HCT116 (cell line): Measurements from ENCODE around the gene CASP7. TPM values are rescaled to one million over a fixed set of nuclear protein-coding genes. Genes with fewer than 3 reads are reported as not detected.

Experiments
- ATAC-seq: fragments of 200-7000 bp; cut with Tn5 transposase; 2 replicates; pipeline ENCODE4 v1.9.1; 2020; ENCODE audit warnings: mild to moderate bottlenecking, moderate library complexity
- BruUV-seq: library from RNA; stranded (reverse); fragments of 400-500 nt; replicated peaks from 2 replicates; lab custom pipeline; 2021; lab: Mats Ljungman, UMichigan
- CTCF ChIA-PET: fragments of 300-600 bp; sonication (Branson Sonifier 250); formaldehyde crosslinking; loops from one replicate; lab custom pipeline; 2021; ENCODE audit warnings: antibody characterized with exemption; lab: Charles Lee
- POLR2A ChIA-PET: fragments of 300-600, 350-600 bp; sonication (Branson Sonifier 250); formaldehyde crosslinking; loops from one replicate; lab custom pipeline; 2021; ENCODE audit warnings: antibody characterized with exemption; lab: Charles Lee
- RAD21 ChIA-PET, 2 experiments: fragments of 300-600 bp; sonication (Branson Sonifier 250); formaldehyde crosslinking; loops; one replicate each; lab custom pipeline; 2023; ENCODE audit warnings: low total read pairs in 2 of 2; ENCODE audit not compliant: uncharacterized antibody in 2 of 2, unreplicated experiment in 2 of 2, low non-redundant PET in 1 of 2; lab: Charles Lee
- DNase-seq: peaks from one replicate; pipeline ENCODE4 v3.0.0-alpha.2; 2010; ENCODE audit warnings: low read depth, low spot score
- H2AFZ ChIP-seq: fragments of 200-600 bp; shearing (Covaris generic), sonication (generic); 2 replicates; pipeline ENCODE4 v1.6.1; 2017; ENCODE audit warnings: low read depth, mixed run types, mixed read lengths, antibody characterized with exemption, low read length; ENCODE audit not compliant: poor library complexity, severe bottlenecking
- H3K27ac ChIP-seq: 2 replicates; pipeline ENCODE4 v1.5.1; 2012; ENCODE audit warnings: low read depth, low read length
- H3K27me3 ChIP-seq: fragments of 200-600 bp; sonication (generic); 2 replicates; pipeline ENCODE4 v1.6.1; 2016; ENCODE audit warnings: mixed run types, low read length, mixed read lengths; ENCODE audit not compliant: insufficient read depth
- H3K36me3 ChIP-seq, 2 experiments: fragments of 200-500 bp in 1 of 2; fragments of 200-600 bp in 1 of 2; sonication (Bioruptor generic) in 1 of 2; sonication (generic) in 1 of 2; 2 replicates each; pipeline versions ENCODE4 v1.5.1 to v1.6.1; 2014 to 2016; ENCODE audit warnings: low read length in 2 of 2, inconsistent platforms in 1 of 2, mixed read lengths in 1 of 2, mixed run types in 1 of 2; ENCODE audit not compliant: insufficient read depth in 2 of 2, control insufficient read depth in 1 of 2
- H3K4me1 ChIP-seq, 2 experiments: fragments of 200-600 bp in 1 of 2; sonication (generic) in 1 of 2; 2 replicates each; pipeline versions ENCODE4 v1.5.1 to v1.6.1; 2012 to 2017; ENCODE audit warnings: low read length in 2 of 2, inconsistent platforms in 1 of 2, mild to moderate bottlenecking in 1 of 2, mixed read lengths in 1 of 2, mixed run types in 1 of 2, moderate library complexity in 1 of 2; ENCODE audit not compliant: insufficient read depth in 2 of 2, control insufficient read depth in 1 of 2
- H3K4me2 ChIP-seq: fragments of 200-600 bp; sonication (generic); 2 replicates; pipeline ENCODE4 v1.6.1; 2017; ENCODE audit warnings: mixed run types, low read length, mixed read lengths
- H3K4me3 ChIP-seq, 2 experiments: fragments of 200-600 bp in 1 of 2; sonication (generic) in 1 of 2; replicated peaks in 1 of 2; 2 replicates each; pipeline ENCODE4 v1.5.1; 2011 to 2016; ENCODE audit warnings: low read length in 2 of 2, control low read depth in 1 of 2, low read depth in 1 of 2, mild to moderate bottlenecking in 1 of 2, mixed read lengths in 1 of 2, mixed run types in 1 of 2
- H3K79me2 ChIP-seq: fragments of 200-600 bp; sonication (generic); 2 replicates; pipeline ENCODE4 v1.6.1; 2017; ENCODE audit warnings: mild to moderate bottlenecking, mixed run types, low read length, moderate library complexity, mixed read lengths; ENCODE audit not compliant: insufficient read depth
- H3K9ac ChIP-seq: fragments of 200-600 bp; sonication (generic); 2 replicates; pipeline ENCODE4 v1.6.1; 2016; ENCODE audit warnings: low read length, mixed read lengths
- H3K9me2 ChIP-seq: fragments of 200-600 bp; sonication (generic), shearing (Covaris generic); 2 replicates; pipeline ENCODE4 v1.6.1; 2017; ENCODE audit warnings: mixed run types, mild to moderate bottlenecking, moderate library complexity; ENCODE audit not compliant: insufficient read depth
- H3K9me3 ChIP-seq, 2 experiments: fragments of 200-500 bp in 1 of 2; fragments of 200-600 bp in 1 of 2; sonication (Bioruptor generic) in 1 of 2; sonication (generic) in 1 of 2; 2 replicates each; pipeline ENCODE4 v1.6.1; 2014 to 2017; ENCODE audit warnings: low read length in 2 of 2, mixed read lengths in 2 of 2, inconsistent platforms in 1 of 2, low read depth in 1 of 2, mild to moderate bottlenecking in 1 of 2, mixed run types in 1 of 2, moderate library complexity in 1 of 2; ENCODE audit not compliant: control insufficient read depth in 1 of 2, insufficient read depth in 1 of 2
- H4K20me1 ChIP-seq: fragments of 200-600 bp; sonication (generic), shearing (Covaris generic); 2 replicates; pipeline ENCODE4 v1.6.1; 2017; ENCODE audit warnings: mixed run types, mild to moderate bottlenecking, moderate library complexity; ENCODE audit not compliant: insufficient read depth
- ATF3 ChIP-seq: IDR thresholded peaks from 2 replicates; pipeline ENCODE4 v1.6.1; 2012
- CBX3 ChIP-seq: IDR thresholded peaks from 2 replicates; pipeline ENCODE4 v1.6.1; 2012; ENCODE audit warnings: low read depth
- CTCF ChIP-seq, 3 experiments: fragments of 200-600 bp in 1 of 3; sonication (generic) in 1 of 3; IDR thresholded peaks in 2 of 3; conservative IDR thresholded peaks in 1 of 3; 2 replicates each; pipeline ENCODE4 v1.5.1; 2012 to 2017; ENCODE audit warnings: low read depth in 2 of 3, low read length in 2 of 3, antibody characterized with exemption in 1 of 3, borderline replicate concordance in 1 of 3, control low read depth in 1 of 3, mild to moderate bottlenecking in 1 of 3, mixed read lengths in 1 of 3, mixed run types in 1 of 3, moderate library complexity in 1 of 3; ENCODE audit not compliant: insufficient read depth in 1 of 3
- EZH2phosphoT487 ChIP-seq: fragments of 200-600 bp; IDR thresholded peaks from 2 replicates; pipeline ENCODE4 v1.6.1; 2018; ENCODE audit warnings: antibody characterized with exemption, borderline replicate concordance
- FOSL1 ChIP-seq: IDR thresholded peaks from 2 replicates; pipeline ENCODE4 v1.6.1; 2012; ENCODE audit warnings: low read depth
- POLR2AphosphoS5 ChIP-seq: IDR thresholded peaks from 2 replicates; pipeline ENCODE4 v1.6.1; 2011; ENCODE audit warnings: mild to moderate bottlenecking, low read depth, low read length, moderate library complexity
- RAD21 ChIP-seq: IDR thresholded peaks from 2 replicates; pipeline ENCODE4 v1.6.1; 2012; ENCODE audit warnings: low read depth, mild to moderate bottlenecking
- SRF ChIP-seq: IDR thresholded peaks from 2 replicates; pipeline ENCODE4 v1.6.1; 2012; ENCODE audit warnings: low read depth
- YY1 ChIP-seq: IDR thresholded peaks from 2 replicates; pipeline ENCODE4 v1.6.1; 2011; ENCODE audit warnings: low read length, low read depth, moderate library complexity, mild to moderate bottlenecking; ENCODE audit not compliant: insufficient replicate concordance; ENCODE audit errors: extremely low read depth
- ZBTB33 ChIP-seq: IDR thresholded peaks from 2 replicates; pipeline ENCODE4 v1.6.1; 2011; ENCODE audit warnings: mild to moderate bottlenecking, low read length, moderate library complexity; ENCODE audit not compliant: insufficient replicate concordance; ENCODE audit errors: extremely low read depth
- ZNF274 ChIP-seq: fragments of 200-500 bp; sonication (Bioruptor generic); IDR thresholded peaks from 2 replicates; pipeline ENCODE4 v1.6.1; 2014; ENCODE audit warnings: mild to moderate bottlenecking, low read depth, low read length, inconsistent platforms
- intact Hi-C: fragments of 100-400 bp; cut with micrococcal nuclease; formaldehyde crosslinking; loops from 2 replicates; pipeline ENCODE4 v1.10.0; 2022
- total RNA-seq: library from RNA; stranded (reverse); gene quantifications from one replicate; pipeline ENCODE4 v1.2.1, GENCODE V29; 2021; ENCODE audit not compliant: unreplicated experiment

CASP7 gene
- total RNA-seq, 1 experiment from 2014 or later: 30.5 TPM

- ChIA-PET POLR2A (no interaction called here), RAD21 (no interaction called here), CTCF (no interaction called here)
- intact Hi-C loops: no loop called here
- Histone ChIP-seq H3K9ac (no peak overlapping the region), H3K27me3 (no peaks in the 10 kb centered on the region)
- no TSS peak for BruUV-seq
- no peak for TF ChIP-seq CBX3
- TF ChIP-seq, all 23 proteins: peak for 0
- Histone ChIP-seq H3K27ac (no peak overlapping the region), H4K20me1 (no peaks in the 10 kb centered on the region), H2AFZ (no peak overlapping the region), H3K79me2 (peaks cover 90% of the 10 kb centered on the region), H3K4me3 (no peak overlapping the region), H3K9me2 (no peaks in the 10 kb centered on the region), H3K36me3 (peaks cover 0 to 10% of the 10 kb centered on the region in 2 experiments; a peak in 2 of 4 replicates), H3K4me1 (no peaks in the 10 kb centered on the region), H3K9me3 (peaks cover 11 to 18% of the 10 kb centered on the region in 2 experiments; a peak in 3 of 4 replicates), H3K4me2 (no peak overlapping the region)
- DNase-seq (no peak), ATAC-seq (no peak)
These were observed 9.9 kb downstream of the CASP7 start for GRCh38 chr10:113689574-113689973.

- Histone ChIP-seq H3K36me3 (peaks cover 0 to 10% of the 10 kb centered on the region in 2 experiments; a peak in 2 of 4 replicates), H3K9me2 (no peaks in the 10 kb centered on the region), H3K27ac (no peak overlapping the region), H3K4me2 (no peak overlapping the region), H3K9me3 (peaks cover 11 to 17% of the 10 kb centered on the region in 2 experiments; a peak in 3 of 4 replicates), H3K4me1 (no peaks in the 10 kb centered on the region), H2AFZ (no peak overlapping the region), H3K9ac (no peak overlapping the region), H3K79me2 (peaks cover 88% of the 10 kb centered on the region), H3K27me3 (no peaks in the 10 kb centered on the region), H3K4me3 (no peak overlapping the region)
- no TSS peak for BruUV-seq
- no peak for DNase-seq
- RAD21 ChIA-PET: no interaction called here
- CTCF ChIA-PET: interaction anchor here (1.5 kb wide), 1 partner anchor 11 kb away, joined by 4 read pairs; the partner anchor contains the start of gene CASP7
- intact Hi-C loops: no loop called here
- POLR2A ChIA-PET: no interaction called here
- TF ChIP-seq FOSL1 (no peak), ZNF274 (no peak), RAD21 (no peak), SRF (no peak), CTCF (IDR thresholded peaks at IDR 0.05 in 2 of 3, conservative IDR thresholded peaks at IDR 0.05 in 1 of 3; ENCODE audit: borderline replicate concordance in 1 of 3, insufficient read depth in 1 of 3, low read depth in 2 of 3, low read length in 2 of 3) (no peak), POLR2AphosphoS5 (no peak), EZH2phosphoT487 (no peak), ATF3 (no peak), ZBTB33 (no peak), YY1 (no peak), CBX3 (no peak)
- TF ChIP-seq, all 23 proteins: peak for 0
- H4K20me1 ChIP-seq: no peaks in the 10 kb centered on the region
- no peak for ATAC-seq
These were observed 11.0 kb downstream of the CASP7 start for GRCh38 chr10:113690749-113691148.
